Activated CD4-positive, CD25-positive, alpha-beta regulatory T cell treated with anti-CD3 and anti-CD28 coated beads, Interleukin-2, amount 50 U/mL, for 16 hours (primary cell): ENCODE results near the gene TTC6.

Experiments used
- DNase-seq: peaks from one replicate; pipeline ENCODE4 v3.0.0-alpha.2; 2020; ENCODE audit warnings: low read depth, low spot score

TTC6 gene

DNA sequence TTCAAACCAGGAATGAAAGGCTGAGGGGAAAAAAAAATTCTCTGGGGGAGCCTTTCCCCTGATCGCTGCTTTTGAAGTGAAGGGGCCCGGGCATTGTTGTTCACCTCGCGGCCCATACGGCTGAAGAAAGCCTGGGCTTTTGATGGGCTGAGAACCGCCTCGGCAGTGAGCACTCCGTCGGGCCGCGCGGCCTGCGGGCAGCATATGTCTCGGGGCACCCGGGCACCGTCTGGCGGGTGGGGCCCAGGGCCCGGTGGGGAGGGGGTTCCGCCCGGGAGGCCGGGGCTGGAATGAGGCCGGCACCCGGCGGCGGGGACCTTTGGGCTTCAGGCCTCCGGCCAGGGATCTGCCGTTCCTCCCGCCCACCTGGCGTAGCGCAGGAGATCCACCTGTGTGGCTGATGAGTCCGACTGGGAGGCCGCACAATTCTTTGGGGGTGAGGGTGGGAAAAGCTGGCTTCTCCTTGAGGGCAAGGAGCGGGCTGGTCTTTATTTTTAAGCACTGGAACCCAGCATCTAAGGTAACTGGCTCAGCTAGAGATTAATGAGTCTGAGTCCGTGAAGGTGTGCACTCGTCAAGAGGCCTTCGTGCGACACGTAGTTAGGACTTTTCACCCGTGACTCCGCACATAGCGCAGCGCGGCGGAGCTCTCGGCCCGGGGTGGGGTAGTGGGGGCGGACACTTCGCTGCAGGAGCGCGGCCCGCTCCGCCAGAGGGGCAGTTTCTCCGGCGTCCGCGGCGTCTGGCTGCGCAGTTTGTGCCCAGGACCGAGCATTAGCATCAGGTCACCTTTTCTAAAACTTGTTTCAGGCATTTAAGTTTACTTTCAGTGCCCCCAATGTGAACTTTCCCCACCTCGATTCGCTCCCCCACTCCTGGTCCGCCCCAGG is 11.0 kb upstream of the TTC6 start:
- DNase-seq, result no peak

GRCh38 chr14:37585101-37585511 is 10.3 kb upstream of the TTC6 start:
- DNase-seq, result no peak

DNA sequence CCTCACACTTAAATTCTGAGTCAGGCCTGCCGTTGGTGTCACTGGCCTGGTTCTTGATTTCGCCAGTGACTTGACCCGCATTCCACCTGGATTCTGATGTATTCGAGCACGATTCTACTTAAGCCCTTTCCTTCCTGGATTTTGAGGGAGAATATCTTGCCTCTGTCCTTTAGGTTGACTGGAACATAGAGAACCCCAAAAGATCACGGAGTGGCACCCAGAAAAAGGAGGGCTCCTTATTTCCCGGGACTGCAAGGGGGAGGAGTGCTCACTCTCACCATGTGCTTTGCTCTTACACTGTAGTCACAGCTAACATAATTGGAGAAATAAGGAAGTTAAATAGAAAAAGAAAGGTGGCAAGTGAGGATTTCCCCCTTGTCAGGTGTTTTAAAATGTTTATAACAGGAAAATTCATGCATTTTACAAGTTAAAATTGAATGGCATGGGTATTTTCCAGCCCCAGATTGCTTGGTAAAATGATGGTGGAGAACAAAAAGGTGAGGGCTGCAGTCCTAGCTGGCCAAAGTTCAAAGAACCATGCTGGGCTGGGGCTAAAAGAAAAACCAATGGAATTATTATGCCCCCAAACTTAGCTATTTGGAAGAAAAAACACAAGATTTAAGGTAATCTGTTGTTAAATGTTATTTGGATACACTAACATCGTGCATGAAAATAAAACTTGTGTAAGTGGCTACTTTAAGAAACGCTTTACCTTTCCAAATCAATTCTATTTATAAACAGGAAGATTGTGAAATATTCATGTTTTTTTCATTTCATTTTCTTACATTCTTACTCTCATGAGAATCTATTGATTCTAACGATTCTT is 9.2 kb upstream of the TTC6 start:
- DNase-seq, result no peak

GRCh38 chr14:37586797-37587130 is 8.7 kb upstream of the TTC6 start:
- no peak for DNase-seq

DNA sequence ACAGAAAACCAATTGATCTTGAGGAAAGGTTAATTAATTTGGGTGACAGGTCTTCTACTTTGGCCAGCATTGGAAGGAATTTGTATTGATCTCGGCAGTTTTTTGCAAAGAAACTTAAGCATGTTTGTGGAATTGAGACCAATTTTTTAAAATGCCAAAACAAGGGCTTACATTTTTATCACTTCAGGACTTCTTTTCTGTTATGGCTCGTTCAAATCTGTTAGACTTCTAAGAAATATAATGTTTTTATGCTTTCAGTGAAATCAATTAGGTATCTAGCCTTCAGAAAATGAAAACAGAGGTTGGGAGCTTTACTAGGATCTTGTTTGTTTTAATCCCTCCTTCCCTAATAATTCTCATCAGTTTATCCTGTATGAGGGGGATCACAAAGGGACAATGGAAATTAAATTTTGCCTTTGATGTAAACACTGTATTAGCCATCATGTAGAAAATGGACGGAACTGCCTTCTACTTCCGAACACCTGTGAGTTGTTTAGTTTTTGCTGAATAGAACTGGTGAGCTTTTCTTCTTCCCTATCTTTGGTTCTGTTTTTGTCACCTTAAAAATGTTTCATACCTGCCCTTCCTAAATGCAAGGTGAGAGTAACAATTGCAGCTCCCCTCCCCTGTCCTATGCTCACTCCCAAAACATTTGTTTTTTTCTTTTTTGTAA is 8.2 kb upstream of the TTC6 start:
- no peak for DNase-seq

DNA sequence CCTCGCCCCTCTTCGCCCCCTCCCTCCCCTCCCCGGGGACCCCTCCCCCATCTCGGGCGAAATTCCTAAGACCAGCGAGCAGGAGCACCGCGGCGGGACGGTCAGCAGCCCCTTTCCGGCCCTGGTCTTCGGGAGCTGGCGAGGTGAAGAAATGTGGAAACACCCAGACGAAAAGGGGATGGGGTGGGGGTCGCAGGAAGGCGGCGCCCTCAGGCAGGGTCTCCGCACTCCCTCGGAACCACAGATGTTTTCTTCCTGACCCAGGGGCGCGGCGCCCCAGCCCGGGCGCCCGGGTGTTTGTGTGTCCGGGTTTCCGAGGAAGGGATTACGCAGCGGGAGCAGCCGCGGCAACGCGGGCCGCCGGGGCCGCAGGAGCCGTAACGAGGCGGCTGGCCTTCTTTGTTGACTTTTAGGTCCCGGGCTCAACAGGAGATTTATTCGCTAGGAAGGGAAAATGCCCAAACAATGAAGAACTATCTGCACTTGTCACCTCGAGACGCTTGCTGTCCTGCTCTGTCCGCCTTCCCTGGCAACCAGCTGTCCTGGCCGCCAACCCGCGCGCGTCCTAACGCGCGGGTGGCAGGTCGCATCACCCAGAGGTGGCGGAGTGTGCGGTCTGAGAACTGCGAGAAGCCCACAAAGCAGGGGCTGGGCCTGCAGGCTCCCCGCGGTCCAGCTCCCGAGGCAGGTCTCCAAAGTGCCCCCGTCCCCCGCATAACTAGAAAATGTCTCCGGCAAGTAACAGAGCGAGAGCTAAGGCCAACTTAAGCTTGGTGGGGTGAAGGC is 7.4 kb upstream of the TTC6 start:
- no peak for DNase-seq

DNA sequence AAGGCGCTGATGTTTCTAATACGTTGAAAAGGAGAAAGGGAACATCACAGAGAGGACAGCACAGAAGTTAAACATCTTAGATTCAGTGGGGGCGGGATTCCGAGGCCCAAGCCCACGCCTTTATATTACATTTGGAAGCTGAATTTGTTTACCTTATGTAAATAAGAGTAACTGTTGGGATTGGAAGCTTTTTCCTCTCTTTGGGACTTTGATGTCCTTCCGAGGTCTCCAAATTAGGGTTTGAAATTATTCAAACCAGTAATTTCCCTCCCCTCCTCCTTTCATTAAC is 6.8 kb upstream of the TTC6 start:
- no peak for DNase-seq

GRCh38 chr14:37588956-37589714 is 6.3 kb upstream of the TTC6 start:
- no peak for DNase-seq

DNA sequence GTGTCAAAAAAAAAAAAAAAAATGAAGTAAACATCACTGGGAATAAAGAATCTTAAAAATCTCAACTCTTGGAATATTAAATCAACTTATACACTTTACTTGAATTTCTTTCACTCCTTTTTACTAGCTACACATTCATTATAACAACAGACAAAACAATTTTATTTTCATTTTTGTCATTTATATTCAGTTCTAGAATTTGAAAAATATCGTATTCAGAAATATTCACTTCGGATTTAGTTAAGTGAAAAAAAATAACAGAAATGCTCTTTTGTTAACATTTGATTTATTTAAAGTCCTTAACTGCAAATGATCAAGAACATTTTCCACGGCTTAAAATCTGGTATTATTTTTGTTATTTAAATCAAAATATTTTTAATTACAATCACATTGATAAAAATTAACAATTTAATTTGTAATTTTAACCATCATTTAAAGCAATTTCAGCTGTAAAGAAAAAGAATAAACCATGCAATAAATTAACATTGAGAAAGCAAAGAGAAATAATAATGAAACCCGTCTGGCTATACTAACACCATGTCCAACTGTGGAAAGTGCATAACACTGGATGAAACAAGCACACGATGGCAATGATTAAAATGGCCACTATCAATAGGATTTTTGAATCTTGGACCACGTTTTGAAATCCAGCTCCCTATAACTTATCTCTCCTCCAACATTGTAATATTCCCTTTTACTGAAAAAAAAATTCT is 5.6 kb upstream of the TTC6 start:
- no peak for DNase-seq

- no peak for DNase-seq
Measured at GRCh38 chr14:37590428-37591139, 4.8 kb upstream of the TTC6 start.

GRCh38 chr14:37591311-37591940 is 4.0 kb upstream of the TTC6 start:
- no peak for DNase-seq

- no peak for DNase-seq
Measured at GRCh38 chr14:37591941-37592481, 3.4 kb upstream of the TTC6 start.

DNA sequence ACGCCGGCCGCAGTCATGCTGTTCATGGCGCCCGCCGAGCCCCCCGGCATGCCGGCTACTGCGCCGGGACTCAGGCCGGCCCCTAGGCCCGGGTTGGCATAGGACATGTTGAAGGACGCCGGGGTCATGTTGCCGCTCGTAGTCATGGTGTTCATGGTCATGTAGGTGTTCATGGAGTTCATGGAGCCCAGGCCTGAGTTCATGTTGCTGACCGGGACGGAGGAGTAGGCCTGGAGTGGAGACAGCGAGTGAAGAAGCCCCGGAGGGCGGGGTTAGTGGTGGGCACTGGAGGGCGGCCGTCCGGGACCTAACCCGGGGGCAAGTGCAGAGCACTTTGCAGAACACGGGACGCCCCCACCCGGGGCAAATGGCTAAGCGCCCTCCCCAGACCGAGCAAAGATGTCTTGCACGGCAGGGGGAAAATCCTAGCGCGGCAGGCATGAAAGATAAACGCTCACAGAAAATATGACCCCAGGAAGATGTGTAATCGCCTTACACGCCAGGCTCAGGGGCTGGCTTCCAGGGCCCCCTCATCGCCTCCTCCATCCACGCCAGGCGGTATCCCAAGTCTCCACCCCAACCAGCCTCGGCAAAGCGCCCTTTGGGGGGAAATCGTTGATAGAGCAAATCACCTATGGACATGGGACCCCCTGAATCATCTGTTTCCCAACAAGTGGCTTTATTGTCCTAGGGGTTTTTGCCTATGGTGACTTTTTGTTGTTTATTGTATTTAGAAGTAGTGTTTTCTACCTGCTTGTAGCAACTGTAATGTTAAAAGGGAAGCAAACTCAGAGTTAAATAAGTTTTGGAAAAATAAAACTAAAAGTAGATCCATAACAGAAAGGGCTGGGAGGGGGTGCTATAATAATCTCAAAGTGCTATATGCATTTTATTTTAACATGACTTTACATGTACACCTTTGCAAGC is 2.7 kb upstream of the TTC6 start:
- no peak for DNase-seq

GRCh38 chr14:37593511-37594237 is 1.8 kb upstream of the TTC6 start:
- DNase-seq, result no peak

DNA sequence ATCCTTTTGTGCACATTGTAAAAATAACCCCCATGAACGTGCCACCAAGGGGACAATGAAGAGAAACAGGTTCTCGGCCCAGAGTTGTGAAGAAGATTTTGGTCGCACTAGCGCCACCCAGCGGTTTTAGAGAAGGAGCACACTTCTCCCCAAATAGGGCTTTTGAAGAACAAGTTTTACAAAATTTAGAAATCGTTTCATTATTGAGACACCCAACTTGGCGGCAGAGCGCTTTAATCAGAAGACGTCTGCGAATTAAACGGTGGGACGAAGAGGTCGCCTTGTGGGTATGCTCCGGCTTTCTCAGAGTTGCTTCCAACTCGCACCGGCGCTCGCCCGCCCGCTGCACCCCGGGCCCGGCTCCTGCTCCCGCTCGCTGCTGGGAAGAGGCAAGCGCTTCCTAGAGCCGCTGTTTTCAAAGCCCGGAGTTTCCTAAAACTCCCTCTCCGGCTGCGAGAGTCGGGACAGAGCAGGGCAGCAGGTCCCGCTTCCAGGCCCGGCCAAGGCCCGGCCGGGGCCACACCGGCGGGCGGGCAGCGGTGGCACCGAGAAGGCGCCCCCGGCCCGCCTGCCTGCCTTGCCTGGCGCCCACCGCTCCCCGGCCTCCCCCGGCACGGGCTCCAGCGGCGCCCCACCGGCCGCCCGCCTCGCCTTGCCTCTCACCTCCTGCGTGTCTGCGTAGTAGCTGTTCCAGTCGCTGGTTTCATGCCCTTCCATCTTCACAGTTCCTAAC is 1.0 kb upstream of the TTC6 start:
- DNase-seq, result no peak

- no peak for DNase-seq
Measured at GRCh38 chr14:37595809-37596621, 586 bp downstream of the TTC6 start.
